Suppressor macrophage (primary cell): ENCODE measurements around the gene RPA1.

Experiments used
- DNase-seq, 4 experiments: peaks; one replicate each; pipeline ENCODE4 v3.0.0-alpha.2; 2020 to 2022

Gene RPA1

GRCh38 chr17:1912146-1912545 lies 82.3 kb downstream of the RPA1 start:
- no peak for DNase-seq

- no peak for DNase-seq
Measured at GRCh38 chr17:1913702-1914101, 83.9 kb downstream of the RPA1 start.

GRCh38 chr17:1914661-1915083 lies 84.9 kb downstream of the RPA1 start:
- DNase-seq, result no peak

- peak in 3 of 4 experiments; percentile 8 to 20 (median 13) for DNase-seq
Measured at GRCh38 chr17:1915889-1916288, 86.1 kb downstream of the RPA1 start.

- DNase-seq, result no peak
Measured at GRCh38 chr17:1916316-1916715, 86.5 kb downstream of the RPA1 start.

GRCh38 chr17:1916963-1917715 lies 87.3 kb downstream of the RPA1 start:
- DNase-seq, result peak in 1 of 4 experiments; percentile 21

GRCh38 chr17:1918346-1919162 lies 88.7 kb downstream of the RPA1 start:
- no peak for DNase-seq

- DNase-seq, result no peak
Measured at GRCh38 chr17:1919201-1919600, 89.4 kb downstream of the RPA1 start.

GRCh38 chr17:1920948-1921351 lies 91.1 kb downstream of the RPA1 start:
- no peak for DNase-seq

GRCh38 chr17:1928976-1929375 lies 99.2 kb downstream of the RPA1 start:
- DNase-seq, result no peak

- no peak for DNase-seq
Measured at GRCh38 chr17:1930337-1930645, 100.5 kb downstream of the RPA1 start.

- DNase-seq, result no peak
Measured at GRCh38 chr17:1931844-1932579, 102.2 kb downstream of the RPA1 start.

GRCh38 chr17:1933875-1934715 lies 104.3 kb downstream of the RPA1 start:
- DNase-seq, result no peak

- no peak for DNase-seq
Measured at GRCh38 chr17:1934901-1935300, 105.1 kb downstream of the RPA1 start.

GRCh38 chr17:1936766-1937165 lies 107.0 kb downstream of the RPA1 start:
- peak in 1 of 4 experiments; percentile 13 for DNase-seq

GRCh38 chr17:1937461-1937860 lies 107.7 kb downstream of the RPA1 start:
- no peak for DNase-seq

- DNase-seq, result no peak
Measured at GRCh38 chr17:1939981-1940809, 110.4 kb downstream of the RPA1 start.

- DNase-seq, result no peak
Measured at GRCh38 chr17:1940810-1941185, 111.0 kb downstream of the RPA1 start.

- DNase-seq, result no peak
Measured at GRCh38 chr17:1941272-1942065, 111.7 kb downstream of the RPA1 start.

- DNase-seq, result no peak
Measured at GRCh38 chr17:1942066-1942365, 112.2 kb downstream of the RPA1 start.
